B cell (primary cell): ENCODE data around the gene FBLN2. TPM values are rescaled to one million over a fixed set of nuclear protein-coding genes. Genes with fewer than 3 reads are reported as not detected.

Source experiments
- ATAC-seq: fragments of 200-7000 bp; cut with Tn5 transposase; one replicate; pipeline ENCODE4 v1.10.0; 2021; ENCODE audit warnings: low read depth, mild to moderate bottlenecking, moderate number of reproducible peaks, moderate library complexity
- CTCF ChIA-PET: fragments of 350-600 bp; sonication (Branson Sonifier 250); formaldehyde crosslinking; loops from one replicate; lab custom pipeline; 2021; ENCODE audit warnings: antibody characterized with exemption, inconsistent platforms; lab: Charles Lee
- POLR2A ChIA-PET: fragments of 350-600 bp; sonication (Branson Sonifier 250); formaldehyde crosslinking; loops from one replicate; lab custom pipeline; 2021; ENCODE audit warnings: antibody characterized with exemption; lab: Charles Lee
- DNase-seq: peaks from one replicate; pipeline ENCODE4 v3.0.0; 2013
- H2AFZ ChIP-seq: 2 replicates; pipeline ENCODE4 v1.6.1; 2012; ENCODE audit warnings: mild to moderate bottlenecking, low read depth, low read length; ENCODE audit not compliant: insufficient read depth, poor library complexity, severe bottlenecking
- H3K27ac ChIP-seq, 2 donors: 1 replicate in 1 of 2; 2 replicates in 1 of 2; pipeline ENCODE4 v1.5.1; 2012 to 2013; ENCODE audit warnings: low read length in 2 of 2, mild to moderate bottlenecking in 2 of 2, moderate library complexity in 1 of 2
- H3K27me3 ChIP-seq, 4 experiments: fragments of 200-600 bp in 1 of 4; sonication (generic) in 1 of 4; replicated peaks in 1 of 4; 1 replicate in 2 of 4; 2 replicates in 2 of 4; pipeline versions ENCODE4 v1.6.1 to v1.7.0; 2013 to 2016; ENCODE audit warnings: low read length in 3 of 4, mild to moderate bottlenecking in 2 of 4, mixed read lengths in 1 of 4, moderate library complexity in 1 of 4; ENCODE audit not compliant: insufficient read depth in 4 of 4, control insufficient read depth in 3 of 4; ENCODE audit errors: control extremely low read depth in 1 of 4
- H3K36me3 ChIP-seq, 2 experiments: replicated peaks in 1 of 2; 1 replicate in 1 of 2; 2 replicates in 1 of 2; pipeline versions ENCODE4 v1.6.1 to v1.7.1; 2013; ENCODE audit warnings: low read length in 1 of 2; ENCODE audit not compliant: insufficient read depth in 2 of 2, control insufficient read depth in 1 of 2; ENCODE audit errors: control extremely low read depth in 1 of 2, extremely low read depth in 1 of 2
- H3K4me1 ChIP-seq, 2 donors: fragments of 200-600 bp in 1 of 2; sonication (generic) in 1 of 2; 1 replicate in 1 of 2; 2 replicates in 1 of 2; pipeline versions ENCODE4 v1.5.1 to v1.6.1; 2013 to 2017; ENCODE audit warnings: low read length in 2 of 2; ENCODE audit not compliant: control insufficient read depth in 2 of 2, insufficient read depth in 2 of 2
- H3K4me2 ChIP-seq: replicated peaks from 2 replicates; pipeline ENCODE3; 2012; ENCODE audit warnings: mild to moderate bottlenecking, low read depth, low read length; ENCODE audit not compliant: poor library complexity, severe bottlenecking
- H3K4me3 ChIP-seq, 5 experiments: fragments of 200-600 bp in 1 of 5; sonication (generic) in 1 of 5; 1 replicate in 3 of 5; 2 replicates in 2 of 5; pipeline versions ENCODE4 v1.5.1 to v1.7.0; 2011 to 2016; ENCODE audit warnings: low read length in 4 of 5, mild to moderate bottlenecking in 4 of 5, low read depth in 2 of 5, control low read depth in 1 of 5, moderate library complexity in 1 of 5; ENCODE audit not compliant: insufficient read depth in 1 of 5; ENCODE audit errors: control extremely low read depth in 1 of 5, extremely low read depth in 1 of 5
- H3K79me2 ChIP-seq: fragments of 200-600 bp; sonication (generic); one replicate; pipeline ENCODE4 v1.6.0; 2016; ENCODE audit warnings: low read length; ENCODE audit not compliant: control insufficient read depth, insufficient read depth
- H3K9ac ChIP-seq: fragments of 200-600 bp; sonication (generic); 2 replicates; pipeline ENCODE4 v1.6.1; 2017; ENCODE audit warnings: mild to moderate bottlenecking, low read length, moderate library complexity
- H3K9me3 ChIP-seq, 3 donors: one replicate each; pipeline versions ENCODE4 v1.6.1 to v1.7.1; 2013; ENCODE audit warnings: low read length in 2 of 3; ENCODE audit not compliant: control insufficient read depth in 2 of 3, insufficient read depth in 1 of 3; ENCODE audit errors: control extremely low read depth in 1 of 3
- H4K20me1 ChIP-seq: 2 replicates; pipeline ENCODE4 v1.6.0; 2012; ENCODE audit warnings: mild to moderate bottlenecking, low read length; ENCODE audit not compliant: insufficient read depth, control insufficient read depth, poor library complexity, severe bottlenecking
- H3K27ac Mint-ChIP-seq: one replicate; pipeline ENCODE4 v1.8.0; 2021; ENCODE audit warnings: mixed read lengths
- H3K27me3 Mint-ChIP-seq: one replicate; pipeline ENCODE4 v1.8.0; 2021; ENCODE audit warnings: mixed read lengths
- H3K4me1 Mint-ChIP-seq: one replicate; pipeline ENCODE4 v1.8.0; 2021; ENCODE audit warnings: mixed read lengths
- H3K4me3 Mint-ChIP-seq: one replicate; pipeline ENCODE4 v1.8.0; 2021; ENCODE audit warnings: mixed read lengths
- H3K9me3 Mint-ChIP-seq: one replicate; pipeline ENCODE4 v1.8.0; 2022; ENCODE audit warnings: mixed read lengths; ENCODE audit not compliant: insufficient read depth
- CTCF ChIP-seq: fragments of 200-600 bp; IDR thresholded peaks from one replicate; pipeline ENCODE4 v1.8.0; 2022; ENCODE audit warnings: antibody characterized with exemption, mild to moderate bottlenecking
- EZH2 ChIP-seq: IDR thresholded peaks from 2 replicates; pipeline ENCODE4 v1.6.1; 2012; ENCODE audit warnings: borderline replicate concordance, low read depth, mild to moderate bottlenecking, moderate library complexity, low read length; ENCODE audit not compliant: insufficient read depth, poor library complexity, severe bottlenecking
- WGBS: methylation state at CpG from one replicate; pipeline ENCODE4 v1.1.5; 2013; ENCODE audit warnings: missing lambda C conversion rate; ENCODE audit not compliant: insufficient coverage; 5-methylcytosine and 5-hydroxymethylcytosine counted together
- intact Hi-C: fragments of 100-400 bp; cut with micrococcal nuclease; formaldehyde crosslinking; loops from one replicate; pipeline ENCODE4 v1.10.0; 2022
- polyA plus RNA-seq: library from polyadenylated mRNA; depleted of rRNA; stranded (reverse); fragments of >200 nt; gene quantifications from 2 replicates; pipeline ENCODE4 v1.2.3, GENCODE V29; 2012
- total RNA-seq, 2 donors: library from RNA; stranded (reverse); fragments of 120-200 nt in 1 of 2; gene quantifications; 1 replicate in 1 of 2; 2 replicates in 1 of 2; pipeline versions ENCODE4 v1.2.3 to v1.2.4, GENCODE V29; 2013 to 2022

The FBLN2 gene
- total and polyA plus RNA-seq, 2 donors (not counting 1 experiment from before 2014, with no cell fraction given), result 3.6 to 8.2 TPM

GRCh38 chr3:13628432-13628831 is 79.5 kb downstream of the FBLN2 start:
- peaks cover 0 to 10% (median 0%) of the 10 kb centered on the region in 3 donors for H3K9me3 ChIP-seq
- H3K4me2 ChIP-seq, result no peak overlapping the region
- WGBS, result 92% methylated on average over 10 of the region's 10 CpGs
- Mint-ChIP-seq H3K27ac (no peak overlapping the region), H3K27me3 (no peaks in the 10 kb centered on the region), H3K4me3 (no peak overlapping the region), H3K4me1 (no peaks in the 10 kb centered on the region), H3K9me3 (no peaks in the 10 kb centered on the region)
- H3K4me3 ChIP-seq, result no peak overlapping the region
- H2AFZ ChIP-seq, result no peak overlapping the region
- no peaks in the 10 kb centered on the region for H4K20me1 ChIP-seq
- H3K27ac ChIP-seq, result no peak overlapping the region
- TF ChIP-seq CTCF (no peak), EZH2 (no peak)
- ATAC-seq, result no peak
- H3K79me2 ChIP-seq, result no peaks in the 10 kb centered on the region
- no peak overlapping the region for H3K9ac ChIP-seq
- H3K27me3 ChIP-seq, result no peaks in the 10 kb centered on the region
- intact Hi-C loops, result no loop called here
- peaks cover 0 to 3% of the 10 kb centered on the region in 2 experiments for H3K36me3 ChIP-seq
- ChIA-PET CTCF (interaction anchor here (1.1 kb wide), 1 partner anchor 19 kb away, joined by 3 read pairs; no protein-coding TSS in a partner anchor), POLR2A (no interaction called here)
- no peak for DNase-seq
- H3K4me1 ChIP-seq, result no peaks in the 10 kb centered on the region

- 91% methylated on average over 23 of the region's 27 CpGs for WGBS
- Histone ChIP-seq H3K4me2 (no peak overlapping the region), H3K27me3 (no peaks in the 10 kb centered on the region), H3K9me3 (peaks cover 0 to 10% (median 0%) of the 10 kb centered on the region in 3 donors), H3K79me2 (no peaks in the 10 kb centered on the region), H4K20me1 (no peaks in the 10 kb centered on the region), H3K4me3 (no peak overlapping the region), H2AFZ (no peak overlapping the region), H3K36me3 (peaks cover 0 to 3% of the 10 kb centered on the region in 2 experiments), H3K27ac (no peak overlapping the region), H3K9ac (no peak overlapping the region), H3K4me1 (no peaks in the 10 kb centered on the region)
- no peaks in the 10 kb centered on the region for H3K9me3 Mint-ChIP-seq
- ChIA-PET POLR2A (no interaction called here), CTCF (interaction anchor here (1.1 kb wide), 1 partner anchor 19 kb away, joined by 3 read pairs; no protein-coding TSS in a partner anchor)
- no peaks in the 10 kb centered on the region for H3K4me1 Mint-ChIP-seq
- no peaks in the 10 kb centered on the region for H3K27me3 Mint-ChIP-seq
- no peak overlapping the region for H3K4me3 Mint-ChIP-seq
- no peak for TF ChIP-seq EZH2
- TF ChIP-seq CTCF, result no peak
- intact Hi-C loops, result no loop called here
- DNase-seq, result no peak
- H3K27ac Mint-ChIP-seq, result no peak overlapping the region
- ATAC-seq, result no peak
Measured at GRCh38 chr3:13628841-13629551, 80.1 kb downstream of the FBLN2 start.
